ENCODE data around the gene BAZ2B.

Gene BAZ2B

GRCh38 chr2:159584796-159585195 lies 31.6 kb downstream of the BAZ2B start:
- TF ChIP-seq CTCF (conservative IDR thresholded peaks at IDR 0.05; ENCODE audit: low read length): no peak
- no peak overlapping the region for H3K4me3 ChIP-seq (ENCODE audit: low read length)
- no peak for DNase-seq (ENCODE audit: low read depth)

- H3K4me3 ChIP-seq (ENCODE audit: low read length): no peak overlapping the region
- peak; percentile 88 for DNase-seq (ENCODE audit: low read depth)
- TF ChIP-seq CTCF (conservative IDR thresholded peaks at IDR 0.05; ENCODE audit: low read length): no peak
Measured at GRCh38 chr2:159573846-159574606, 42.3 kb downstream of the BAZ2B start.

GRCh38 chr2:159573294-159573693 lies 43.1 kb downstream of the BAZ2B start:
- DNase-seq (ENCODE audit: low read depth): no peak
- no peak overlapping the region for H3K4me3 ChIP-seq (ENCODE audit: low read length)
- no peak for TF ChIP-seq CTCF (conservative IDR thresholded peaks at IDR 0.05; ENCODE audit: low read length)

GRCh38 chr2:159572459-159572858 lies 43.9 kb downstream of the BAZ2B start:
- no peak for TF ChIP-seq CTCF (conservative IDR thresholded peaks at IDR 0.05; ENCODE audit: low read length)
- no peak for DNase-seq (ENCODE audit: low read depth)
- no peak overlapping the region for H3K4me3 ChIP-seq (ENCODE audit: low read length)

GRCh38 chr2:159571540-159572260 lies 44.6 kb downstream of the BAZ2B start:
- H3K4me3 ChIP-seq (ENCODE audit: low read length): no peak overlapping the region
- peak; percentile 77 for DNase-seq (ENCODE audit: low read depth)
- no peak for TF ChIP-seq CTCF (conservative IDR thresholded peaks at IDR 0.05; ENCODE audit: low read length)

- no peak for TF ChIP-seq CTCF (conservative IDR thresholded peaks at IDR 0.05; ENCODE audit: low read length)
- peak; percentile 64 for DNase-seq (ENCODE audit: low read depth)
- H3K4me3 ChIP-seq (ENCODE audit: low read length): no peak overlapping the region
Measured at GRCh38 chr2:159564081-159564480, 52.3 kb downstream of the BAZ2B start.

GRCh38 chr2:159562248-159562647 lies 54.1 kb downstream of the BAZ2B start:
- no peak for TF ChIP-seq CTCF (conservative IDR thresholded peaks at IDR 0.05; ENCODE audit: low read length)
- no peak overlapping the region for H3K4me3 ChIP-seq (ENCODE audit: low read length)
- DNase-seq (ENCODE audit: low read depth): peak; percentile 46
